ENCODE results near the gene NRG2. TPM values are rescaled to one million over a fixed set of nuclear protein-coding genes. Genes with fewer than 3 reads are reported as not detected.

The NRG2 gene
- total RNA-seq, 1 donor from 2014 or later: 1.9 TPM

GRCh38 chr5:140043508-140043872 is 391 bp upstream of the NRG2 start:
- intact Hi-C loops (cut with DNase I): loop anchor here (5.0 kb wide), 2 partner anchors 41 to 61 kb away; no protein-coding TSS in a partner anchor
- ATAC-seq (peak; percentile 27), DNase-seq (ENCODE audit: missing footprints) (peak; percentile 46)

- intact Hi-C loops (cut with DNase I): loop anchor here (5.0 kb wide), 2 partner anchors 40 to 60 kb away; no protein-coding TSS in a partner anchor
- no peak for ATAC-seq
- no peak for DNase-seq (ENCODE audit: missing footprints)
Measured at GRCh38 chr5:140042393-140042642, 781 bp downstream of the NRG2 start.

GRCh38 chr5:140041492-140042392 is 1.4 kb downstream of the NRG2 start:
- intact Hi-C loops (cut with DNase I): loop anchor here (5.0 kb wide), 2 partner anchors 39 to 59 kb away; no protein-coding TSS in a partner anchor
- DNase-seq (ENCODE audit: missing footprints) (peak; percentile 79), ATAC-seq (peak; percentile 51)

GRCh38 chr5:140041099-140041491 is 2.0 kb downstream of the NRG2 start:
- intact Hi-C loops (cut with DNase I): loop anchor here (5.0 kb wide), 2 partner anchors 39 to 59 kb away; no protein-coding TSS in a partner anchor
- ATAC-seq: no peak
- DNase-seq (ENCODE audit: missing footprints): no peak

GRCh38 chr5:140040358-140040757 is 2.7 kb downstream of the NRG2 start:
- no peak for DNase-seq (ENCODE audit: missing footprints)
- intact Hi-C loops (cut with DNase I): loop anchor here (5.0 kb wide), 2 partner anchors 38 to 58 kb away; no protein-coding TSS in a partner anchor
- ATAC-seq: no peak

- ATAC-seq (no peak), DNase-seq (ENCODE audit: missing footprints) (no peak)
- intact Hi-C loops (cut with DNase I): no loop called here
Measured at GRCh38 chr5:140039561-140039960, 3.5 kb downstream of the NRG2 start.

- no peak for ATAC-seq
- intact Hi-C loops (cut with DNase I): no loop called here
- DNase-seq (ENCODE audit: missing footprints): no peak
Measured at GRCh38 chr5:140038373-140038957, 4.6 kb downstream of the NRG2 start.

- DNase-seq (ENCODE audit: missing footprints) (no peak), ATAC-seq (no peak)
- intact Hi-C loops (cut with DNase I): no loop called here
Measured at GRCh38 chr5:140037012-140037411, 6.1 kb downstream of the NRG2 start.

GRCh38 chr5:140035881-140036280 is 7.2 kb downstream of the NRG2 start:
- intact Hi-C loops (cut with DNase I): no loop called here
- ATAC-seq (peak; percentile 53), DNase-seq (ENCODE audit: missing footprints) (peak; percentile 70)

GRCh38 chr5:140033037-140033760 is 9.9 kb downstream of the NRG2 start:
- ATAC-seq (no peak), DNase-seq (ENCODE audit: missing footprints) (no peak)
- intact Hi-C loops (cut with DNase I): no loop called here

- no peak for ATAC-seq
- intact Hi-C loops (cut with DNase I): no loop called here
- DNase-seq (ENCODE audit: missing footprints): no peak
Measured at GRCh38 chr5:140032296-140032695, 10.8 kb downstream of the NRG2 start.

- intact Hi-C loops (cut with DNase I): no loop called here
- no peak for ATAC-seq
Measured at GRCh38 chr5:140027807-140028206, 15.3 kb downstream of the NRG2 start.

GRCh38 chr5:140025736-140026135 is 17.4 kb downstream of the NRG2 start:
- ATAC-seq: no peak
- intact Hi-C loops (cut with DNase I): no loop called here

More at GRCh38 chr5:140027807-140028206, 15.3 kb downstream of the NRG2 start:
- no peak for DNase-seq (ENCODE audit: missing footprints)

GRCh38 chr5:140024928-140025327 is 18.2 kb downstream of the NRG2 start:
- DNase-seq (ENCODE audit: missing footprints): no peak
- ATAC-seq: no peak
- intact Hi-C loops (cut with DNase I): no loop called here

More at GRCh38 chr5:140025736-140026135, 17.4 kb downstream of the NRG2 start:
- no peak for DNase-seq (ENCODE audit: missing footprints)

GRCh38 chr5:140023611-140024191 is 19.4 kb downstream of the NRG2 start:
- no peak for ATAC-seq
- intact Hi-C loops (cut with DNase I): no loop called here
- DNase-seq (ENCODE audit: missing footprints): no peak

GRCh38 chr5:140020601-140021177 is 22.4 kb downstream of the NRG2 start:
- intact Hi-C loops (cut with DNase I): no loop called here
- no peak for DNase-seq (ENCODE audit: missing footprints)

GRCh38 chr5:140018920-140019644 is 24.0 kb downstream of the NRG2 start:
- intact Hi-C loops (cut with DNase I): no loop called here
- ATAC-seq (peak; percentile 76), DNase-seq (ENCODE audit: missing footprints) (no peak)

More at GRCh38 chr5:140020601-140021177, 22.4 kb downstream of the NRG2 start:
- no peak for ATAC-seq

- intact Hi-C loops (cut with DNase I): no loop called here
Measured at GRCh38 chr5:140018517-140018916, 24.6 kb downstream of the NRG2 start.

More at GRCh38 chr5:140018517-140018916, 24.6 kb downstream of the NRG2 start:
- ATAC-seq: no peak
- DNase-seq (ENCODE audit: missing footprints): no peak

Data from Right ventricle myocardium inferior (tissue), 1 donor.